ENCODE data around the gene ZKSCAN7. TPM values are rescaled to one million over a fixed set of nuclear protein-coding genes. Genes with fewer than 3 reads are reported as not detected.
"Not testable (repeated sequence)": the region's sequence is repeated elsewhere in the genome, so short reads cannot be mapped to it uniquely, and the experiment has no call there.

ZKSCAN7 gene
- total and polyA plus RNA-seq, 8 donors, result 4.0 to 19.1 (median 18.0) TPM

DNA sequence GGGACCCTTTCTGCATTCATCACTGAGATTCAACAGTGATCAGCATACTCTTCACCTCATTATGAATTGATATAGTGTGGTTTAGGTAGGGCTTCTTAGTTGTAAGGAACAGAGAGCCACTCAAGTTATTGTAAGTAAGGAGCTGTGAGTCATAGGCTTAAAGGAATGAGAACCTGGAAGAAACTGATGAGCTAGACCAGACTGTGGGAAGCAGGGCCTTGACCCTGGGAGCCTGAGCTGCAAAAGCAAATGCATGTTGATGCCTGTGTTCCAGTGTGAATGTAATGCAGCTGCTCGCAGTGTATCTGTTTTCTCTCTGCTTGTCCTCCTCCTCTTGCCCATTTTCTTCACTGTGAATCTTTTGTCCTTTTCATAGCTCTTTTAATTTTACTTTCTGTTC lies 13.6 kb downstream of the ZKSCAN7 start:
- Histone ChIP-seq H3K4me1 (no peaks in the 10 kb centered on the region), H3K4me3 (no peak overlapping the region), H3K36me3 (peaks cover 0 to 72% of the 10 kb centered on the region in 2 donors), H3K27ac (no peak overlapping the region), H3K9me3 (peaks cover 0 to 79% of the 10 kb centered on the region in 2 donors), H3K27me3 (no peaks in the 10 kb centered on the region)
- intact Hi-C loops (cut with DNase I), result no loop called here
- DNase-seq, result no peak
- TF ChIP-seq, protein P1, sequence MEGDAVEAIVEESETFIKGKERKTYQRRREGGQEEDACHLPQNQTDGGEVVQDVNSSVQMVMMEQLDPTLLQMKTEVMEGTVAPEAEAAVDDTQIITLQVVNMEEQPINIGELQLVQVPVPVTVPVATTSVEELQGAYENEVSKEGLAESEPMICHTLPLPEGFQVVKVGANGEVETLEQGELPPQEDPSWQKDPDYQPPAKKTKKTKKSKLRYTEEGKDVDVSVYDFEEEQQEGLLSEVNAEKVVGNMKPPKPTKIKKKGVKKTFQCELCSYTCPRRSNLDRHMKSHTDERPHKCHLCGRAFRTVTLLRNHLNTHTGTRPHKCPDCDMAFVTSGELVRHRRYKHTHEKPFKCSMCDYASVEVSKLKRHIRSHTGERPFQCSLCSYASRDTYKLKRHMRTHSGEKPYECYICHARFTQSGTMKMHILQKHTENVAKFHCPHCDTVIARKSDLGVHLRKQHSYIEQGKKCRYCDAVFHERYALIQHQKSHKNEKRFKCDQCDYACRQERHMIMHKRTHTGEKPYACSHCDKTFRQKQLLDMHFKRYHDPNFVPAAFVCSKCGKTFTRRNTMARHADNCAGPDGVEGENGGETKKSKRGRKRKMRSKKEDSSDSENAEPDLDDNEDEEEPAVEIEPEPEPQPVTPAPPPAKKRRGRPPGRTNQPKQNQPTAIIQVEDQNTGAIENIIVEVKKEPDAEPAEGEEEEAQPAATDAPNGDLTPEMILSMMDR (IDR thresholded peaks at IDR 0.05), result no peak
- no peak for ATAC-seq

DNA sequence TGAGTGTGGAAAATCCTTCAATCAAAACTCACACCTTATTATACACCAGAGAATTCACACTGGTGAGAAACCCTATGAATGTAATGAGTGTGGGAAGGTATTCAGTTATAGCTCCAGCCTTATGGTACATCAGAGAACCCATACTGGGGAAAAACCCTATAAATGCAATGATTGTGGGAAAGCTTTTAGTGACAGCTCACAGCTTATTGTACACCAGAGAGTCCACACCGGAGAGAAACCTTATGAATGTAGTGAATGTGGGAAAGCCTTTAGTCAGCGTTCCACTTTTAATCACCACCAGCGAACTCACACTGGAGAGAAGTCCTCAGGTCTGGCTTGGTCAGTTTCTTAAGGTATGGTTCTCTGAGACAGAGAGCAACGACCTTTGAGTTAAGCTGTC lies 16.0 kb downstream of the ZKSCAN7 start:
- H3K4me1 ChIP-seq, result no peaks in the 10 kb centered on the region
- TF ChIP-seq, protein P1 (IDR thresholded peaks at IDR 0.05), result no peak
- H3K27ac ChIP-seq, result no peak overlapping the region
- no peak overlapping the region for H3K4me3 ChIP-seq
- ATAC-seq (no peak), DNase-seq (no peak)
- H3K36me3 ChIP-seq, result peaks cover 0 to 54% of the 10 kb centered on the region in 2 donors
- H3K9me3 ChIP-seq, result peaks cover 0 to 72% of the 10 kb centered on the region in 2 donors
- intact Hi-C loops (cut with DNase I), result no loop called here
- no peaks in the 10 kb centered on the region for H3K27me3 ChIP-seq

DNA sequence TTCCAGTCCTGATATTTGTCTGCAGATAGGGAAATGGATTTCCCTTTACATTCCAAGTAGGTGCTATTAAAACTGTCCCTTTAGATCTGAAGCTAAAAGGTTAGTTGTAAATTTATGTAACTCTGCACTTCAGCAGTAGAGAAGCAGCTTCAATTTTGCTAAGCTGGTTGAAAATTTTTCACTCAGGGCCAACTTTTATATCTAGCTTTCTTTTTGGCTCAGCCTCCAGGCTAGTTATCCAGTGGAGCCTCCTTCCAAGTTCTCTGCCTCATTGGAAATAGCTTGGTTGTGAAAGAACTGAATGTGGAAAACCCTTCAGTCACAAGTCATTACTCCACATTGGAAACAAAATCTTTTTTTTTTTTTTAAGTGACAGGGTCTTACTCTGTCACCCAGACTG lies 21.6 kb downstream of the ZKSCAN7 start:
- Histone ChIP-seq H3K36me3 (peaks cover 0 to 7% of the 10 kb centered on the region in 2 donors), H3K27ac (no peak overlapping the region), H3K4me1 (no peaks in the 10 kb centered on the region), H3K9me3 (peaks cover 0 to 47% of the 10 kb centered on the region in 2 donors), H3K4me3 (no peak overlapping the region), H3K27me3 (peaks cover 0 to 5% of the 10 kb centered on the region in 2 donors)
- DNase-seq (peak in 2 of 4 donors; percentile 70 to 80), ATAC-seq (peak; percentile 31)
- intact Hi-C loops (cut with DNase I), result no loop called here
- TF ChIP-seq, protein P1 (IDR thresholded peaks at IDR 0.05), result no peak

DNA sequence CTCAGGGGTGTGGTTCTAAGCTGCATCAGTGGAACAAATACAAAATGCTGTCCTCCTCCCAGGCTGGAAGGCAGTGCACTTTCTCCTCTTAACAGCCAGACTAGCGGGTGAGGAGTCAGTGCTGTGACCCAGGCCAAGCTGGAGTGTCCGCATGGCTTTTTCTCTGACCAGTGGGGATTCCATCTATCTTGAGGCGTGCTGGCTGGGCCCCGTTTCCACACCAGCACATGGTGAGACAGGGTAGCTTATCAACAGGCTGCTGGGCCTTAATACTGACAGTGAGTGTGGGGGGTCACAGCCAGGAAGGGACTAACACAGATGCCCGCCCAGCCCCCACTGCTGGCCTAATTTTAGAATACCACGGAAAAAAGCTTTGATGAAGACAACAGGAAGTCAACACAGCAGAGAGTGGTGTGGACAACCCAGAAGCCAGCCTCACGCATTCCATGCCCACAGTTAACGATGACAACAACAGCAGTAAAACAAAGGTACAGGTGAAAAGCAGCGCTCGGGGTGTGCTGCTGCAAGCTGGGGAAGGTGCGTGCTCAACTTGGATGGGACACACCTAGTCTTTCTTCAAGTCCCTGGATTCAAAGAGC lies 22.5 kb downstream of the ZKSCAN7 start:
- Histone ChIP-seq H3K9me3 (peaks cover 0 to 40% of the 10 kb centered on the region in 2 donors), H3K27me3 (peaks cover 0 to 12% of the 10 kb centered on the region in 2 donors)
- H3K36me3 ChIP-seq; H3K4me1 ChIP-seq; ATAC-seq; H3K27ac ChIP-seq; intact Hi-C loops (cut with DNase I); DNase-seq; H3K4me3 ChIP-seq: not testable (repeated sequence)

DNA sequence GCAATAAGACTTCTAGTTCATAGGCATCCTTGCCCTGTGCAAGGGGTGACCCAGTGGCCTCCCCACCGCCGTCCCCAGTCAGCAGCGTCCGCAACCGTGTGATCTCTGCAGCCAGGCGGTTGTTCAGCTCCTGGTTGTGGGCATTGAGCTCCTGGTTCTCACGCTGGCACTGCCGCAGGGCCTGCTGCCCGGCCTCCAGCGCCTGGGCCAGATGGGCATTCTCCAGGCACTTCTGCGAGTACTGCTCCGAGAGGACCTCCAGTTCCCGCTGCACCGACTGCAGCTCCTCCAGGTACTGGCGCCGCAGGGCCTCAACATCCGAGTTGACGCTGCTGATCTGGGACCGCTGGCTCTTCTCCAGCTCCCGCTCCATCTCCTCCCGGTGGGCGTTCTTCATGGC lies 23.3 kb downstream of the ZKSCAN7 start:
- peaks cover 0 to 12% of the 10 kb centered on the region in 2 donors for H3K27me3 ChIP-seq
- H3K27ac ChIP-seq; ATAC-seq; H3K36me3 ChIP-seq; DNase-seq; H3K4me3 ChIP-seq; H3K4me1 ChIP-seq; intact Hi-C loops (cut with DNase I): not testable (repeated sequence)
- peaks cover 0 to 34% of the 10 kb centered on the region in 2 donors for H3K9me3 ChIP-seq

DNA sequence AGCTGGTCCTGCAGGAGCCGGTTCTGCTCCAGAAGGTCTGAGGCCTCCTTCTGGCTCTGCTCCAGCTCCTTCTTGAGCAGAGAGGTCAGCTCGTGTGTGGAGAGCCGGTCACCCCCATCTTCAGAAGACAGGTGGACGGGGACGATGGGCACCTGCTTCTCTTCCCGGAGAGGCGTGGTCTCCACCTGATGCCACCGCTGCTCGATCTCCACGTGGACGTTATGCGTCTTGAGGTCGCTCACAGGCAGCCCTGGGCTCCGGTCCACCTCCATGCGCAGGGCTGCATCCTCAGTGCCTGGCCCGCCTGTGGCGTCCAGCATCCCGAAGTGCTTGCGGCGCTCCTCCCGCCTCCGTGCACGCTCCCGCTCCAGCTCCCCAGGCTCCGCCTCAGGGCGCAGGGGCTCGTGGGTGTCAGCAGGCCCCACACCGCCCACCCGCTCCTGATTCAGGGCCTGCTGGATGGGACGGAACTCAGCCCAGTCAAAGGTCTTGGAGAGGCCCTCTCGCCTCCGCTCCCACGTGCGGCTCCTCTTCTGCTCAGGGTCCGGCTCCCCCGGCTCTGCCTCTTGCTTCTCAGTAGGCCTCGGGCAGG lies 24.0 kb downstream of the ZKSCAN7 start:
- H3K4me3 ChIP-seq; H3K4me1 ChIP-seq; H3K27ac ChIP-seq; H3K36me3 ChIP-seq; intact Hi-C loops (cut with DNase I); DNase-seq; ATAC-seq: not testable (repeated sequence)
- Histone ChIP-seq H3K27me3 (peaks cover 0 to 12% of the 10 kb centered on the region in 2 donors), H3K9me3 (peaks cover 0 to 28% of the 10 kb centered on the region in 2 donors)

DNA sequence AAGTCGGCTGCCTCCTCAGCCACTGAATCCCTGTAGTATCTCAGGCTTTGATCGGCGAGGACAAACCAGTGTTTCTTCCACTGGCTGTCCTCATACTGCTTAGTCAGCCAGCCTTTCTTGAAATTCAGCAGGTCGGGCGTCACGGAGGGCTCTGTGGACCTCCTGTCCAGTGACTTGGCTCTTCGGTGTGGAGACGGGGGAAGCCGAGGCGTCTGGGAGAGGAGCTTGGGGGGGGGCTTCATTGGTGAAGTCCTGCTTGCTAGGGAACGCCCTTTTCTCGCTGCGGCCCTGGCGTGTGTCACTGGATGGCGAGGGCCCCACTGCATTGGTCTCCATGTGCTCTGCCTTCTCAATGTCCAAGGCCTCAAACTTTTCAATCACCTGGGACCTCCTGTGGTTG lies 24.8 kb downstream of the ZKSCAN7 start:
- peaks cover 0 to 24% of the 10 kb centered on the region in 2 donors for H3K9me3 ChIP-seq
- H3K27me3 ChIP-seq, result peaks cover 0 to 16% of the 10 kb centered on the region in 2 donors
- H3K36me3 ChIP-seq; ATAC-seq; DNase-seq; H3K4me1 ChIP-seq; H3K4me3 ChIP-seq; H3K27ac ChIP-seq; intact Hi-C loops (cut with DNase I): not testable (repeated sequence)

DNA sequence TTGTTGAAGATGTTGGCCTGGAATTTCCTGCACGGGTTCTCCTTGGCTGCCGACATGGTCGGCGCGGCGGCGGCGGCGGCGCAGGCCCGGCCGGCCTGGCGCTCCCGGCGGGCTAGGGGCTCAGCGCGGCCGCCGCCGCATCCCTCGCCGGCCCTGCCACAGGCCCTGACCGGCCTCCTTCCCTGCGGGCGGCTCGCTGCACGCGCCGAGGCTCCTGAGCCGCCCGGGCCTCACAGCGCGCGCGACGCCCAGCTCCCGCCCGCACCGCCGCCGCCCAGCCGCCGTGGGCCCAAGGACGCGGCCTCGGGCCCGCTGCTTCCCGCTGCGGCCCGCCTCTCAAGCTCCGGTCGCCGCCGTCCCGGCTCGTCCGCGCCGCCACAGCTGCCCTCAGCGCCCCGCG lies 26.0 kb downstream of the ZKSCAN7 start:
- intact Hi-C loops (cut with DNase I); DNase-seq: not testable (repeated sequence)
- H3K9me3 ChIP-seq, result peaks cover 0 to 20% of the 10 kb centered on the region in 2 donors

More for the DNA sequence above, 26.0 kb downstream of the ZKSCAN7 start:
- not testable (repeated sequence) for H3K36me3 ChIP-seq, H3K27ac ChIP-seq, H3K4me1 ChIP-seq, H3K4me3 ChIP-seq, ATAC-seq
- peaks cover 0 to 17% of the 10 kb centered on the region in 2 donors for H3K27me3 ChIP-seq
